ENCODE results near the gene GP5.

Gene GP5

GRCh38 chr3:194396859-194397756, 2.0 kb downstream of the GP5 start:
- DNase-seq (ENCODE audit: low spot score), result no peak

- no peak for DNase-seq (ENCODE audit: low spot score)
These were observed 2.6 kb downstream of the GP5 start for GRCh38 chr3:194396539-194396858.

DNA sequence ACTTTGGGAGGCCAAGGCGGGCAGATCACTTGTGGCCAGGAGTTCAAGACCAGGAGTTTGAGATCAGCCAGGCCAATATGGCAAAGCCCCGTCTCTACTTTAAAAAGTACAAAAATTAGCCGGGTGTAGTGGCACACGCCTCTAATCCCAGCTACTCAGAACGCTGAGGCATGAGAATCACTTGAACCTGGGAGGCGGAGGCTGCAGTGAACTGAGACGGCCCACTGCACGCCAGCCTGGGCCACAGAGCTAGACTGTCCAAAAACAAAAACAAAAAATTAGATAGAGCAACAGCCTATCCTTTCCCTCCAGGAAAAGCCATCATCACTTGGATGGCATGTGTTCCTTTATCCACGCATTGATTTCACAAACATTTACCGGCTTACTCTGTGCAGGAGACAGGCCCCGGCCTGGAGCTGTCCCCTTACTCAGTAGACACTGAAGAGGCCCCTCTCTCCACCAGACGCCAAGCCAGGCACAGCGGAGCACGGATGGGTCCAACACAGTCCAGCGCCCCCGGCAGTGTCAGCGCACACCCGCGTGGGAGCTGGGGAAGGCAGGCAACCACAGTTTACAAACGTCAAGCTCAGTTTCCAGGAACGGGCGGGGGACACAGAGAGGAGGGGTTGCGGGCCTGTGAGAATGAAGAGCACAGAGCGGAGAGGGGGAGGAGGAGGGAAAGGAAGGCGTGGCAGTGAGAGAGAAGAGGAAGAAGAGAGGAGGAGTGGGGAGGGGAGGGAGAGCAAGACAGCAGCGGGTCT, 3.1 kb downstream of the GP5 start:
- DNase-seq (ENCODE audit: low spot score), result peak; percentile 59

DNA sequence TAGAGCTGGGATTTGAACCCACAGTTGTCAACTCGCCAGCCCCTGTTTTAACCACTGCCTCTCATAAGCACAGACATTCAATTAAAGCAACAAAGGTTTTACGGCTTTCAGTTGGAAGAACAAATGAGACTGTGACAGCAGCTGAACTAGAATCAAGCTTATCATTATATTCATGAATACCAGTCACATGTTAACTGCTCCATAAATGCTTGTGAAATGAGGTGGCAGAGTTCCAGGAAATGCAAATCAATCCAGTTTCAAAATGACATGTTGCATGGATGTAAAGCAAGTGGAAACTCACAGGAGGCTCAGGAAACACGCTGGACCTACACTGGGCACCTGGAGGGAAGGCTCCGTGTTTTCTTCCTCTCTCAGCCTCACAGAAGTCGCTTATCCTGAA, 3.9 kb downstream of the GP5 start:
- DNase-seq (ENCODE audit: low spot score), result no peak

GRCh38 chr3:194392576-194392975, 6.5 kb downstream of the GP5 start:
- no peak for DNase-seq (ENCODE audit: low spot score)

DNA sequence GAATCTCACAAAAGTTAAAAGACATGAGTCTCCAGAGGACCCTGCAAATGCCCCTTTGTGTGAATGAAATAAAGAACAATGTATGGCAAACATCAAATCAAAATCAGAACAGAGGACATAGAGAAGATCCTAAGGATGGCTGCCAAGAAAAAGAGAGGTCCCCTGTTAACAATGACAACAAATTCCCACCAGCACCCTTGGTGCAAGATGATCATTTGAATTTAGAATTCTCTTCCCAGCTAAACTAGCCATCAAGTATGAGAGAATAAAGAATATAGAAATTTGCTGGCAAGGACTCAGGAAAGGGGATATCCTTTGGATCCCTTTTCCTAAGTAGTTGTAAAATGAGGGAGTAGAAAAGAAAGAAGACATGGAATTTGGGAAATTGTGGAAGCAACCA, 8.2 kb downstream of the GP5 start:
- DNase-seq (ENCODE audit: low spot score), result no peak

- DNase-seq (ENCODE audit: low spot score), result no peak
These were observed 9.8 kb downstream of the GP5 start for GRCh38 chr3:194389269-194389668.

GRCh38 chr3:194387926-194388418, 11.1 kb downstream of the GP5 start:
- DNase-seq (ENCODE audit: low spot score), result no peak

- DNase-seq (ENCODE audit: low spot score), result no peak
These were observed 11.8 kb downstream of the GP5 start for GRCh38 chr3:194387276-194387675.

GRCh38 chr3:194386648-194387047, 12.4 kb downstream of the GP5 start:
- no peak for DNase-seq (ENCODE audit: low spot score)

- DNase-seq (ENCODE audit: low spot score), result no peak
These were observed 13.0 kb downstream of the GP5 start for GRCh38 chr3:194386066-194386465.

DNA sequence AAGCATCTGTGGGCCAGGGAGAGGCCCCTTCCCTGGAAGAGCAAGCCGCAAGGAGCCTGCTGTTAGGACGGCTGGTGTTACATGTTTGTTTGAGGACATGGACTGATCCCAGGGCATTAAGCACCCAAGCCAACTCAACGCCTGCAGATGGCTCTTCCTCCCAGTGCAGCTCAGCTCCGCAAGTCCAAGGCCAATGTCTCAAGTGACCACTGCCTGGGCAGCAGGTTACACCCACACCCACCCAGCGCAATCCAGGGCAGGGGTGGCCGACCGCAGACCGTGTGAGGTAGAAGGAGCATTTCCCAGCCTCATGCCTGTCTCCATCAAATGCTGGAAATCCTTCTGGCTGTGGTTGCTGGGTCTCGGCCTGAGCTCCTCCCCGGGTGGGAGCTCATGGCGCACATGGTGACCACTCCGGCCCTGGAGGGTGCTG, 14.5 kb downstream of the GP5 start:
- no peak for DNase-seq (ENCODE audit: low spot score)

- no peak for DNase-seq (ENCODE audit: low spot score)
These were observed 14.9 kb downstream of the GP5 start for GRCh38 chr3:194384156-194384555.

DNA sequence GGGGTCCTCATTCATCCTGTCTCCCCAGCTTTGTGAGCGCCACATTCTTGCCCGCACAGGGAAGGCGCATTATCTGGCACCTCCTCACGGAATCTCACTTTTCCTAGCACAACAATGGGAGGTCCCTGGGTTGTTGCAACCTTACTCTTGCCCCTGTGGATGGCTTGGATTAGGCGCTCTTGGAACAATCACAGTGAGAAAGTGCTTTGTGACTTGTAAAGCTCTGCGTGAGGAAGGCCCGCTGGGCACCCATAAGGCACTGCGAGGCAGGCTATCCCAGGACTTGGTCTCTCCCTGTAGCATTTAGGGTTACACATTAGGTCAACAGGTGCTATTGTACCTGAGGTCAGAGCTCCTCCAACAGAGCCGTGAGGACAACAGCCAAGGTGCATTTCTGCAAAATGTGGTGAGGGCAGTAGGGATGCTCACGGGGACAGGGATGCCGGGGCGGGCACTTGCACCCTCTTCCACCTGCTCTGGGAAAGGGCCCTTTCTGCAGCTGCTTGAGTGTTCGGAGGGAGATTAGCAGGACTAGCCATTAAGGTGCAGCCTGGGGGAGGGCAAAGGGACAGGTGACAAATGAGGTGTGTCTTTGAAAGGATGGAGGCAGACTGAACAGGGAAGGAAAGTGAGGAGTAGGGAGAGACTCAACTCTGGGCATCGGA, 15.7 kb downstream of the GP5 start:
- DNase-seq (ENCODE audit: low spot score), result no peak

DNA sequence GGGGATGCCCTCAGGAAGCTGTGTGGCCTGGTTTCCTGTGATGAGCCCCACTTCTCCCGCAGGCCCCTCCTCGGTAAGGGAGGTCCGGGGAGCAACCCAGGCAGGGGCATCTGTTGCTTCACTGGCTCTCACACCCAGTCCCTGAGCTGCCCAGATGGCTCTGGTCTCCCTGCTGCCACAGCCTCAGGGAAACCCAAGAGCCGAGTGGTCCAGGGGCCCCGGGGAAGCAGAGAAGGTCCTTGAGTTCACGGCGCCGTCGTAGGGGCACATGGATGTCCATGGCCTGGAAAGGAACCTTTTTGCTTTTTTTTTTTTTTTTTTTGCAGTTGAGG, 16.2 kb downstream of the GP5 start:
- no peak for DNase-seq (ENCODE audit: low spot score)

DNA sequence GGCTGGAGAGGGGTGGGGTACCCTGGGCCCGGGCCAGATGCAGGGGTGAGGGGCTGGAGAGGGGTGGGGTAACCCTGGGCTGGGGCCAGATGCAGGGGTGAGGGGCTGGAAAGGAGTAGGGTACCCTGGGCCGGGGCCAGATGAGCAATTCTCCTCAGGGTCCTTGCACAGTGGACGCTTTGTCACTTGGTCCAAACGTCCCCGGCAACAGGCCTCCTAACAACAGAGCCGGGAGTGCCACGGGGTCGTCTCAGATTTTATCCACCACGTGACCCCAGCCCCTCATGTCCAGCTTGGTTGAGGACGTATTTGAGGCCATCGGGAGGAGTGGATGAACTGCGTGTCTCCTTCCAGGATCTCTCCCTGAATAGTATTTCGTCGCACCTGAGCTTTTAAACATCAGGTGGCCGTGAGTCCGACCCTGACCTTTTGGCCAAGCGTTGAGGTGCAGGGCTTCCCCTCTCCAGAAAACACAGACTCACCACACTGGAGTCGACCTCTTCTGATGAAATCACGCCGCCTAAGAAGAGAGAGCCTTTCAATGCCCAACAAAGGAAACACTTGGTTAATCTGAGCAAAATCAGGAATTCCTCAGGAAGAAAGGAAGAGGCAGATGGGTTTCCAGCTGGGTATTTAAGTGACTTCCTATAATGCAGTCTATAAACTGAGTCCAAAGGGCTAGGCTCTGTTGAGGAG, 16.7 kb downstream of the GP5 start:
- DNase-seq (ENCODE audit: low spot score), result no peak

DNA sequence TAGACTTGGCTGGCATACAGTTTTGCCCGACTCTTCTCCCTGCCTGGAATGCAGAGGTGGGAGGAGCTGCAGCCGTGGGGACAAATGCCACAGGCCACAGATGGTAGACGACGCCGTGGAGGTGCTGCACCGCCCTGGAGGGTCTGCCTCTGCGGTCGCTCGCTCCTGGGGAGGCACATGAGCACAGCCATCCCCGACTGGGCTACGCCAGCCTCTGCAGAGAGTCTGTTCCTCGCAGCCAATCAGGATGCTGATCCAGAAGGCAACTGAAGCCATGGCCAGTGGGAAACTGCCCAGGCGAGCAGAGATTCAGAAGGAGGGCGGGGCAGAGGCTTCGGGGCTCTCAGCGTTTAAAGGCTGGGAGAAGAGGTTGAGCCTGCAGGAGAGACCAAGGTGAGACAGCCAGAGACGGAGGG, 17.6 kb downstream of the GP5 start:
- DNase-seq (ENCODE audit: low spot score), result peak; percentile 45

GRCh38 chr3:194380326-194380725, 18.7 kb downstream of the GP5 start:
- DNase-seq (ENCODE audit: low spot score), result no peak

- no peak for DNase-seq (ENCODE audit: low spot score)
These were observed 19.4 kb downstream of the GP5 start for GRCh38 chr3:194379651-194380050.

- no peak for DNase-seq (ENCODE audit: low spot score)
These were observed 19.8 kb downstream of the GP5 start for GRCh38 chr3:194379231-194379630.

- no peak for DNase-seq (ENCODE audit: low spot score)
These were observed 21.4 kb downstream of the GP5 start for GRCh38 chr3:194377708-194378107.

DNA sequence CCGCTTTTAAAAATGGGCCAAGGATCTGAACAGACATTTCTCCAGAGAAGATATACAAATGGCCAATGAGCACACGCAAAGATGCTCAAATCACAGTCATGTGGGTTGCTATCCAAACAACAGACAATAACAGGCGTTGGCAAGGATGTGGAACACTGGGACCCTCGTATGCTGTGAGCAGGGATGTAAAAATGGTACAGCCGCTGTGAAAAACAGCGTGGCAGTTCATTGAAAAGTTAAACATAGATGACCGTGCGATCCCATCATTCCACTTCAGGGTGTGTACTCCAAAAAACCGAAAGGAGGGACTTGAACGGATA, 22.9 kb downstream of the GP5 start:
- no peak for DNase-seq (ENCODE audit: low spot score)

Measured in AG08396 (cell line).